ENCODE data around the gene WDFY3.

Gene WDFY3

DNA sequence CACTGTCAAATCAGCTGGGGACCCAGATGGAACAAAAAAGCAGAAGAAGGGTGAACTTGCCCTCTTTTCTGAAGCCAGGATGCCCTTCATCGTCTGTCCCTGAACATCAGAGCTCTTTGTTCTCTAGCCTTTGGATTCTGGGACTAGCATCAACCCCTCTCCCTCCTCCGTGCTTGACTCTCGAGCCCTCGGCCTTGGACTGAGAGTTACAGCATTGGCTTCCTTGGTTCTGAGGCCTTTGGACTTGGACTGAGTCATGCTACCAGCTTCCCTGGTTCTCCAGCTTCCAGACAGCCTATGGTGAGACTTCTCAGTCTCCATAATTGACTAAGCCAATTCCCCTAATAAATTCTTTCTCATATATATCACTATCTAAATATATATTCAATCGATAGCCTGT, 38.4 kb downstream of the WDFY3 start:
- Histone ChIP-seq H3K4me3 (ENCODE audit: extremely low read depth, insufficient read depth, low read length, poor library complexity, severe bottlenecking) (no peak overlapping the region), H3K27ac (ENCODE audit: low read depth, low read length, severe bottlenecking) (no peak overlapping the region), H3K36me3 (ENCODE audit: control insufficient read depth, insufficient read depth, low read length) (peaks cover 36% of the 10 kb centered on the region), H3K4me1 (ENCODE audit: control insufficient read depth, insufficient read depth, low read length, poor library complexity, severe bottlenecking) (no peaks in the 10 kb centered on the region), H3K9me3 (ENCODE audit: control insufficient read depth, low read length) (no peaks in the 10 kb centered on the region)
- WGBS, 2 experiments (ENCODE audit: insufficient coverage in 2 of 2), result 94 to 95% methylated on average over 4 of the region's 5 CpGs

DNA sequence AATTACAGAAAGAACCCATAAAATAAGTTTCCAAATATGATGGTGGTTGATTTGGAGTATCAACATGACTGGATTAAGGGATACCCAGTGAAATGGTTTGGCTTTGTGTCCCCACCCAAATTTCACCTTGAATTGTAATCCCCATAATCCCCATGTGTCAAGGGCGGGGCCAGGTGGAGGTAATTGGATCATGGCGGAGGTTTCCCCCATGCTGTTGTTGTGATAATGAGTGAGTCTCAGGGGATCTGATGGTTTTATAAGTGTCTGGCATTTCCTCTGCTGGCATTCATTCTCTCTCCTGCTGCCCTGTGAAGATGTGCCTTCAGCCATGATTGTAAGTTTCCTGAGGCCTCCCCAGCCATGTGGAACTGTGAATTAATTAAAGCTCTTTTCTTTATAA, 39.1 kb downstream of the WDFY3 start:
- Histone ChIP-seq H3K4me1 (ENCODE audit: control insufficient read depth, insufficient read depth, low read length, poor library complexity, severe bottlenecking) (no peaks in the 10 kb centered on the region), H3K36me3 (ENCODE audit: control insufficient read depth, insufficient read depth, low read length) (peaks cover 36% of the 10 kb centered on the region), H3K4me3 (ENCODE audit: extremely low read depth, insufficient read depth, low read length, poor library complexity, severe bottlenecking) (no peak overlapping the region), H3K27ac (ENCODE audit: low read depth, low read length, severe bottlenecking) (no peak overlapping the region), H3K9me3 (ENCODE audit: control insufficient read depth, low read length) (no peaks in the 10 kb centered on the region)
- WGBS, 2 experiments (ENCODE audit: insufficient coverage in 2 of 2), result 100% methylated on average over 1 of the region's 2 CpGs; no CpG with 5 or more reads in 1 of the 2 experiments

DNA sequence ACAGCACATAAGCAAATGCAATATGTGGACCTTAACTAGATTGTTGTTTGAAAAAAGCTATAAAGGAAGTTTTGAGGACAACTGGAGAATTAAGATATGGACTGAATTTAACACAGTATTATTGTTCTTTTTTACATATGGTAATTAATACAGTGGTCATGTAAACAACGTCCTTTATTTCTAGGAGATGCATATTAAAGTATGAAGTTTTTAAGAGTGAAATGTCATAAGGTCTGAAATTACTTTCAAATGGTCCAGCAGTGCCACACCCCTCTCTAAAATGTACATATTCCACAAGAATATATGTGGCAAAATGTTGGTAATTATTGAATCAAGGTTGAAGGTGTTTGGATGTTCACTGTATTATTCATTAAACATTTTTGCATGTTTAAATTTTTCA, 40.9 kb downstream of the WDFY3 start:
- WGBS, 2 experiments (ENCODE audit: insufficient coverage in 2 of 2), result no CpG with 5 or more reads among the region's 1 CpG
- Histone ChIP-seq H3K36me3 (ENCODE audit: control insufficient read depth, insufficient read depth, low read length) (peaks cover 28% of the 10 kb centered on the region), H3K4me1 (ENCODE audit: control insufficient read depth, insufficient read depth, low read length, poor library complexity, severe bottlenecking) (no peaks in the 10 kb centered on the region), H3K27ac (ENCODE audit: low read depth, low read length, severe bottlenecking) (no peak overlapping the region), H3K4me3 (ENCODE audit: extremely low read depth, insufficient read depth, low read length, poor library complexity, severe bottlenecking) (no peak overlapping the region), H3K9me3 (ENCODE audit: control insufficient read depth, low read length) (no peaks in the 10 kb centered on the region)

DNA sequence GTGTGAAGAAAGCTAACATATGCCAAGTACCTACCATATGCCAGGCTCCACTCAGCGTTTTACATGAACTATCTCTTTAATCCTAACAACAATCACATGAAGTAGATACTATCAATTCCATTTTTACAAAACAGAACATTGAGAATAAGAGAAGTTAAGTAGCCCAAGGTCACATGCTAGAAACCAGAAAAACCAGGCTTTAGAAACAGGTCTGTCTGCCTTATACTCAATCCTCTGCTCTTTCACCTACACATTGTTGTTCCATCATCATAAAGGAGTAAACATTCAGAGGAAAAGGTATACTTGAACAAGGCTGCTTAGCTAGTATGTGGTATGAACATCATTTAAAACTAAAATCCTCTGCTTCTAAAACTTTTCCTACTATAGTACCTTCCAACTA, 42.1 kb downstream of the WDFY3 start:
- Histone ChIP-seq H3K4me3 (ENCODE audit: extremely low read depth, insufficient read depth, low read length, poor library complexity, severe bottlenecking) (no peak overlapping the region), H3K27ac (ENCODE audit: low read depth, low read length, severe bottlenecking) (no peak overlapping the region)
- 100% methylated on average over 1 of the region's 1 CpG for WGBS, 2 experiments (ENCODE audit: insufficient coverage in 2 of 2)

DNA sequence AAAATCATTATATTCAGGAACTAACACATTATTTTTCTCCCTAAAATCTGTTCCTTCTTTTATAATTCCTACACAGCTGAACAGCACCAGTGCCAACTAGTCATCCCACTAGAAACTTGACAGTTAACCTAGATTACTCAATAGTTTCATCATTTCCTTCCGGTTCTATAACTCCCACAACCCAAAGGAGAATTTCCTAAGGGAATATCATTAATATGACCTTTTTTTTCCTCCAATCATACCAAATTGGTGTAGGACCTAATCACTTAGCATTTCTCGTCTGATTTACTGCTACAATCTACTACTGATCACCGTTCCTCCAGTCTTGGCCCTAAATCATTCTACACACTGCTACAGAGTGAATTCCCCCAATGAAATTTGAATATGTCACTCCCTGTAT, 45.9 kb downstream of the WDFY3 start:
- H3K4me1 ChIP-seq (ENCODE audit: control insufficient read depth, insufficient read depth, low read length, poor library complexity, severe bottlenecking), result no peaks in the 10 kb centered on the region
- no peaks in the 10 kb centered on the region for H3K9me3 ChIP-seq (ENCODE audit: control insufficient read depth, low read length)
- H3K27ac ChIP-seq (ENCODE audit: low read depth, low read length, severe bottlenecking), result no peak overlapping the region
- H3K4me3 ChIP-seq (ENCODE audit: extremely low read depth, insufficient read depth, low read length, poor library complexity, severe bottlenecking), result no peak overlapping the region
- peaks cover 3% of the 10 kb centered on the region for H3K36me3 ChIP-seq (ENCODE audit: control insufficient read depth, insufficient read depth, low read length)
- WGBS, 2 experiments (ENCODE audit: insufficient coverage in 2 of 2), result 92 to 100% methylated on average over 3 of the region's 3 CpGs

More for the DNA sequence above, 42.1 kb downstream of the WDFY3 start:
- Histone ChIP-seq H3K4me1 (ENCODE audit: control insufficient read depth, insufficient read depth, low read length, poor library complexity, severe bottlenecking) (no peaks in the 10 kb centered on the region), H3K36me3 (ENCODE audit: control insufficient read depth, insufficient read depth, low read length) (peaks cover 23% of the 10 kb centered on the region), H3K9me3 (ENCODE audit: control insufficient read depth, low read length) (no peaks in the 10 kb centered on the region)

DNA sequence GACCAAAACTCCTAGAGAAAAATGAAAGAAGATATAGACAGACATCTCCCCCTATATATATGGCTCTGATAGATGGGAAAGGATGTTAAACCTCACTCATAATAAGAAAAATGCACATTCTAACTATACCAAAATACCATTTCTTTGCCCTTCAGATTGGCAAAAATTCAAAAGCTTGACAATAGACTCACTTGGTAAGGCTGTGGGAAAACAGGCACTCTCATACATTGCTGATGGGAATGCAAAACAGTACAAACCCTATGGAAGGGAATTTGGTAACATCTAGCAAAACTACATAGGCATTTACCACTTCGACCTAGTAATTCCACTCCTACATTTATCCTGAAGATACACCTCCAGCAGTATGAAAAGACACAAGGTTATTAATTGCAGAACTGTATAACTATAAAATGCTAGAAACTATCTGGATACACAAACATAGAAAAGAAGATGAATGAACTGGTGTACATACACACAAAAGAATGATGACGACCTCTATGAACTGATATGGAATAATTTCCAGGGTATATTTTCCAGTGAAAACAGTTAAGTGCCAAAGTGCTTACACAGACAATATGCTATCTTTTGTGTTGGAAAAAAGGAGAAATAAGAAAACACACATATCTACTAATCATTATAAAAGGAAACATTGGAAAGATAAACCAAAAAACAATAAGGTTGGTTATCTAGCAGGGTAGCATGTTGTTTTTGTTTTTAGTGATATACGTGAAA, 48.5 kb downstream of the WDFY3 start:
- H3K36me3 ChIP-seq (ENCODE audit: control insufficient read depth, insufficient read depth, low read length), result peaks cover 18% of the 10 kb centered on the region
- no peak overlapping the region for H3K27ac ChIP-seq (ENCODE audit: low read depth, low read length, severe bottlenecking)
- H3K4me1 ChIP-seq (ENCODE audit: control insufficient read depth, insufficient read depth, low read length, poor library complexity, severe bottlenecking), result no peaks in the 10 kb centered on the region
- H3K9me3 ChIP-seq (ENCODE audit: control insufficient read depth, low read length), result no peaks in the 10 kb centered on the region
- WGBS, 2 experiments (ENCODE audit: insufficient coverage in 2 of 2), result 100% methylated on average over 1 of the region's 3 CpGs
- H3K4me3 ChIP-seq (ENCODE audit: extremely low read depth, insufficient read depth, low read length, poor library complexity, severe bottlenecking), result no peak overlapping the region

DNA sequence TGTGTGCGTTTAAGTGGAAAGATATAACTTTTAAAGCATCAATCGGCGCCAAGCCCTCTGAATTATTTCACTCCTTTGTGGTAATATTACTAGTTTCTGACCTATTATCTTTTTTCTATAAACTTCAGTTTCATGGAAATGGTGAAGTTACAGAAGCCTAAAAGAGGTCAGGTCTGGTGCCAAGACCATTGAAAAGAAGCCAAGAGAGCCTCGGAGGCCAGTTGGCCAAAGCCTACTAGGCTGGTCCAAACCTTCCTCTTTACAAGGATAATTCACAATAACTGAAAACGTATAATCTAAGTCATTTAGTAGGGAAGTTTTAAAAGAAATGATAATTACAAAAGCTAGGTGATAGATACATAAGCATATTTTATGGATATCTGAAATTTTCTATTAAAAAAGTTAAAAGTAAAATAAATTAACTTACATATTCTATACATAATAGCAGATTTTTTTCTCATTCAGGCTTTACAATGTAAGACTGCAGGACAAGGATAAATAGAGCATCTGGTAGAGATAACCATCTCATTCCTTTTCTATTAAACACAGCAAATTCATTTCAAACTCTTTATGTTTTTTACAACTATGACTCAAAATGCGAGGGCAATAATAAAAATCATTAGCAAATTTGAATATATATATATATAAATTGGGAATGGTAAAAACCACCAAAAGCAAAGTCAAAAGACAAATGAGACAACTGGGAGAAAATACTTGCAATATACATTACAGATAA, 49.2 kb downstream of the WDFY3 start:
- Histone ChIP-seq H3K36me3 (ENCODE audit: control insufficient read depth, insufficient read depth, low read length) (peaks cover 23% of the 10 kb centered on the region), H3K9me3 (ENCODE audit: control insufficient read depth, low read length) (no peaks in the 10 kb centered on the region), H3K4me3 (ENCODE audit: extremely low read depth, insufficient read depth, low read length, poor library complexity, severe bottlenecking) (no peak overlapping the region), H3K27ac (ENCODE audit: low read depth, low read length, severe bottlenecking) (no peak overlapping the region), H3K4me1 (ENCODE audit: control insufficient read depth, insufficient read depth, low read length, poor library complexity, severe bottlenecking) (no peaks in the 10 kb centered on the region)
- WGBS, 2 experiments (ENCODE audit: insufficient coverage in 2 of 2), result no CpG with 5 or more reads among the region's 6 CpGs

DNA sequence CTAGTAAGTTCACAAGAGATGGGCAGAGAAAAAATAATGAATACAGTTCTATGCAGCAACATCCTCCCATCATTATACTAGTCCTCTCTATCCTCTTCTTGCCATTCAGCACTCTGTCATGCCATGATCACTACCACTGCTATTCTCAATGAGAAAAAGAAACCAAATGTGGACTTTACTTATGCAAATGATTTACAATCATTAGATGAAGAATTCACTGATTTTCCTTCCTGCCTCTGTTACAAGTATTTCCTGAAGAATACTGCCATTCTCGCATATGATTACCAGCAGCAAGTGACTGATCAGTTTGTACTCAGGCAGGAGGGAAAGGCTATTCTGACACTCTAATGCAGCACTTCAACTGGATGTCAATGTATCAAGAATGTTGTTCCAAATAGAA, 50.3 kb downstream of the WDFY3 start:
- peaks cover 27% of the 10 kb centered on the region for H3K36me3 ChIP-seq (ENCODE audit: control insufficient read depth, insufficient read depth, low read length)
- H3K27ac ChIP-seq (ENCODE audit: low read depth, low read length, severe bottlenecking), result no peak overlapping the region
- WGBS, 2 experiments (ENCODE audit: insufficient coverage in 2 of 2), result 83% methylated on average over 1 of the region's 1 CpG; no CpG with 5 or more reads in 1 of the 2 experiments
- H3K4me3 ChIP-seq (ENCODE audit: extremely low read depth, insufficient read depth, low read length, poor library complexity, severe bottlenecking), result no peak overlapping the region
- H3K9me3 ChIP-seq (ENCODE audit: control insufficient read depth, low read length), result no peaks in the 10 kb centered on the region
- no peaks in the 10 kb centered on the region for H3K4me1 ChIP-seq (ENCODE audit: control insufficient read depth, insufficient read depth, low read length, poor library complexity, severe bottlenecking)

DNA sequence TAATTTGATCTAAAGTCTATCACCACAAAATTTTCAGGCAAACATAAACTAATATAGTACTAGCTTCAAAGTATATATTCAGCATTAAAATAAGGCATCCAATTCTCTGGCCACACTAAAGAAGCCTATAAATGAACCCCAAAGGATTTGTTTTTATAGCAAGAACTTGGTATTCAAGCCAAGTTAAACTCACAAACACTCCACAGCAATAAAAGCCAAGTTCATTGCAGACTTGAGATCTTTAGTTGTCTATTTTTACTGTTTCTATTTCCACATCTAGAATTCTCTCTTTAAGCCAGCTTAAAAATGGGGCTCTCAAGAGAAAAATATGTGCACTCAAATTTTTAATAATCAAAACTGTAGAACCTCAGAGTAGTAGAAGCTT, 51.1 kb downstream of the WDFY3 start:
- H3K4me3 ChIP-seq (ENCODE audit: extremely low read depth, insufficient read depth, low read length, poor library complexity, severe bottlenecking), result no peak overlapping the region
- H3K4me1 ChIP-seq (ENCODE audit: control insufficient read depth, insufficient read depth, low read length, poor library complexity, severe bottlenecking), result no peaks in the 10 kb centered on the region
- H3K36me3 ChIP-seq (ENCODE audit: control insufficient read depth, insufficient read depth, low read length), result peaks cover 27% of the 10 kb centered on the region

DNA sequence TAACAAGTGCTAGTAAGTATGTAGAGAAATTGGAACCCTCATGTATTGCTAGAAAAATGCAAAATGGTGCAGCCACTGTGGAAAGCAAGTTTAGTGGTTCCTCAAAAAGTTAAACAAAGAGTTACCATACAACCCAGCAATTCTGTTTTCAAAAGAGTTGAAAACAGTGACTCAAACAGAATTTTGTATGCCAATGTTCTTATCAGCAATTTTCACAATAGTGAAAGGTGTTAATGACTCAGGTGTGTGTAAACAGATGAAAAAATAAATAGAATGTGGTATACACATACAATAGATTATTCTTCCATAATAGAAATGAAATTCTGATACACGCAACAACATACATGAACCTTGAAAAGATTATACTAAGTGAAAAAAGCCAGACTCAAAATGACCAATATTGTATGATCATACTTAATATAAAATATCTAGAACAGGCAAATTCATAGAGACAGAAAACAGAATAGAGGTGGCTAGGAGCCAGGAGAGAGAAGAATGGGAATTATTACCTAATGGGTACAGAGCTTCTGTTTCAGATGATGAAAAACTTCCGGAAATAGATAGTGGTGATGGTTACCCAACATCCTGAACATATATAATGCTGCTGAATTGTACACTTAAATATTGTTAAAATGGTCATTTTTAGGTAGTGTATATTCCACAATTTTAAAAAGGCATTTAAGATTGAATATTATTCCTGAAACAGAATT, 51.6 kb downstream of the WDFY3 start:
- no CpG with 5 or more reads among the region's 2 CpGs for WGBS, 2 experiments (ENCODE audit: insufficient coverage in 2 of 2)
- Histone ChIP-seq H3K9me3 (ENCODE audit: control insufficient read depth, low read length) (no peaks in the 10 kb centered on the region), H3K36me3 (ENCODE audit: control insufficient read depth, insufficient read depth, low read length) (peaks cover 27% of the 10 kb centered on the region), H3K4me3 (ENCODE audit: extremely low read depth, insufficient read depth, low read length, poor library complexity, severe bottlenecking) (no peak overlapping the region), H3K4me1 (ENCODE audit: control insufficient read depth, insufficient read depth, low read length, poor library complexity, severe bottlenecking) (no peaks in the 10 kb centered on the region), H3K27ac (ENCODE audit: low read depth, low read length, severe bottlenecking) (no peak overlapping the region)

More for the DNA sequence above, 51.1 kb downstream of the WDFY3 start:
- H3K9me3 ChIP-seq (ENCODE audit: control insufficient read depth, low read length), result no peaks in the 10 kb centered on the region
- H3K27ac ChIP-seq (ENCODE audit: low read depth, low read length, severe bottlenecking), result no peak overlapping the region

Data from mesodermal cell (in vitro differentiated cells).